ENCODE results near the gene LRMDA.

GRCh38 chr10:75720157-75720556 lies 288.7 kb downstream of the LRMDA start:
- TF ChIP-seq CTCF (IDR thresholded peaks at IDR 0.05) (no peak), POLR2A (IDR thresholded peaks at IDR 0.05) (no peak), POLR2AphosphoS5 (IDR thresholded peaks at IDR 0.05) (no peak)

All from transverse colon (tissue), 4 donors.